Measurements from ENCODE around the gene RBMXL3. TPM values are rescaled to one million over a fixed set of nuclear protein-coding genes. Genes with fewer than 3 reads are reported as not detected.

The RBMXL3 gene
- total RNA-seq, 1 donor: not detected

- Histone ChIP-seq H4K20me1 (ENCODE audit: insufficient read depth, low read length) (no peaks in the 10 kb centered on the region), H3K27me3 (ENCODE audit: insufficient read depth, low read length) (peaks cover 37% of the 10 kb centered on the region), H2AFZ (ENCODE audit: low read length) (no peak overlapping the region), H3K36me3 (ENCODE audit: insufficient read depth, low read length) (no peaks in the 10 kb centered on the region), H3K4me3 (ENCODE audit: insufficient read depth, low read length) (no peak overlapping the region), H3K4me1 (ENCODE audit: insufficient read depth, low read length) (no peaks in the 10 kb centered on the region), H3K4me2 (ENCODE audit: insufficient read depth, low read length) (no peak overlapping the region), H3K27ac (ENCODE audit: low read depth, low read length) (no peak overlapping the region), H3K9me3 (ENCODE audit: low read depth, low read length) (no peaks in the 10 kb centered on the region), H3K79me2 (ENCODE audit: insufficient read depth, low read length) (no peaks in the 10 kb centered on the region)
- TF ChIP-seq CTCF (IDR thresholded peaks at IDR 0.05; ENCODE audit: extremely low read depth, low read depth, low read length): no peak
- DNase-seq (ENCODE audit: insufficient read length, low spot score, missing footprints): peak; percentile 69
Observed at GRCh38 chrX:115237056-115237455, 47.8 kb downstream of the RBMXL3 start.

Other genes starting within 250 kb of the RBMXL3 start
- gene IL13RA2, start 171.8 kb upstream of the RBMXL3 start, total RNA-seq: 0.88 and 1.1 TPM in 2 replicates
- gene LRCH2, start 44.7 kb downstream of the RBMXL3 start, total RNA-seq: 2.1 and 2.5 TPM in 2 replicates
- gene LUZP4, start 100.3 kb downstream of the RBMXL3 start, total RNA-seq: not detected in 2 replicates